Transverse colon (tissue), 3 donors: ENCODE results near the gene TNNI3K.

Experiments used
- POLR2A ChIP-seq: fragments of 450-650 bp; IDR thresholded peaks from one replicate; pipeline ENCODE4 v1.6.1; 2016; ENCODE audit warnings: antibody characterized with exemption, mild to moderate bottlenecking, moderate library complexity
- TF ChIP-seq, protein P1 (sequence below), 5 experiments: fragments of 200-600 bp in 3 of 5; fragments of 450-650 bp in 2 of 5; sonication (generic) in 3 of 5; IDR thresholded peaks; 1 replicate in 2 of 5; 2 replicates in 3 of 5; pipeline ENCODE4 v1.5.1; 2016 to 2017; ENCODE audit warnings: antibody characterized with exemption in 5 of 5, inconsistent platforms in 3 of 5, mild to moderate bottlenecking in 2 of 5, moderate library complexity in 1 of 5

DNA sequence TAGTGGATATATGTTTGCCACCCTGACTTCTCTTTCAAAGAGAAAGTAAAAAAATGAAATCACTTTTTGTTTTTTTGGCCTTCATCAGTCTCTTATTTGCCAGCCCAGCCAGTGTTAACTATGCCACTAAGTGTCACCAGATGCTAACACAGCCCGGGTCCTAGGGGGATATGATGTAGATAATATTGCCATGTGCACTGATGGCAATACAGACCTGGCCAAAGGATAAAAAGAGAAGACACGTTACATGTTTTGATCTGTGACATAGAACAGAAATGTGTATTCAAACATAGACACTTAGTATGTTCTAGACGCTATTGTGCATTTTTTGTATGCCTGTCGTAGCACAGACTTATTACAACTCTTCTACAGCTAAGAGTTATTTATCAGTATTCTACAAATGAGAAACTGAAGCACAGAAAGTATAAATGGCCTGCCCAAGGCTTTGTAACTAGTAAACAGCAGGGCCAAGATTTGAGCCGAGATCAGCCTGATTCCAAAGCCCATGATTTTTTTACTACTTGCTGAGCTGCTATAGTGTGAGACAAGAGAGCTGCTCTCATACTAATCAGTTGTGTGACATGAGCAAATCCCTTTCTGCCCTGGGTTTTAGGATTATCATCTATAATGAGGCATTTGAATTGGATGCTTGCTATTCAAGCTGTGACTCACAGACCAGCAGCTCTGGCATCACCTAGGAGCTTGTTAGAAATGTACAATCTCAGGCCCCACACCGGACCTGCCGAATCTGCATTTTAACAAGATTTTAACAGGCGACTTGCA is 270.9 kb downstream of the TNNI3K start:
- TF ChIP-seq, protein P1, sequence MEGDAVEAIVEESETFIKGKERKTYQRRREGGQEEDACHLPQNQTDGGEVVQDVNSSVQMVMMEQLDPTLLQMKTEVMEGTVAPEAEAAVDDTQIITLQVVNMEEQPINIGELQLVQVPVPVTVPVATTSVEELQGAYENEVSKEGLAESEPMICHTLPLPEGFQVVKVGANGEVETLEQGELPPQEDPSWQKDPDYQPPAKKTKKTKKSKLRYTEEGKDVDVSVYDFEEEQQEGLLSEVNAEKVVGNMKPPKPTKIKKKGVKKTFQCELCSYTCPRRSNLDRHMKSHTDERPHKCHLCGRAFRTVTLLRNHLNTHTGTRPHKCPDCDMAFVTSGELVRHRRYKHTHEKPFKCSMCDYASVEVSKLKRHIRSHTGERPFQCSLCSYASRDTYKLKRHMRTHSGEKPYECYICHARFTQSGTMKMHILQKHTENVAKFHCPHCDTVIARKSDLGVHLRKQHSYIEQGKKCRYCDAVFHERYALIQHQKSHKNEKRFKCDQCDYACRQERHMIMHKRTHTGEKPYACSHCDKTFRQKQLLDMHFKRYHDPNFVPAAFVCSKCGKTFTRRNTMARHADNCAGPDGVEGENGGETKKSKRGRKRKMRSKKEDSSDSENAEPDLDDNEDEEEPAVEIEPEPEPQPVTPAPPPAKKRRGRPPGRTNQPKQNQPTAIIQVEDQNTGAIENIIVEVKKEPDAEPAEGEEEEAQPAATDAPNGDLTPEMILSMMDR (IDR thresholded peaks at IDR 0.05): no peak
- no peak for TF ChIP-seq POLR2A
